Ovary (tissue), 9 donors: ENCODE results near the gene CREB3L1. TPM values are rescaled to one million over a fixed set of nuclear protein-coding genes. Genes with fewer than 3 reads are reported as not detected.

Experiments used
- DNase-seq, 5 donors: peaks; one replicate each; pipeline ENCODE4 v3.0.0-alpha.2; 2019 to 2020
- H3K27ac ChIP-seq, 2 donors: fragments of 200-600 bp; one replicate each; pipeline versions ENCODE4 v1.5.1 to v1.8.0; 2019 to 2022
- H3K27me3 ChIP-seq: fragments of 200-600 bp; one replicate; pipeline ENCODE4 v1.8.0; 2022
- H3K36me3 ChIP-seq: fragments of 200-600 bp; sonication (generic); one replicate; pipeline ENCODE4 v1.5.1; 2019
- H3K4me1 ChIP-seq: one replicate; pipeline ENCODE4 v1.8.1; 2013; ENCODE audit warnings: mild to moderate bottlenecking, moderate library complexity; ENCODE audit not compliant: insufficient read depth
- H3K4me3 ChIP-seq: fragments of 200-600 bp; sonication (generic); one replicate; pipeline ENCODE4 v1.5.1; 2017
- H3K9me3 ChIP-seq, 2 donors: fragments of 200-600 bp in 1 of 2; sonication (generic) in 1 of 2; one replicate each; pipeline versions ENCODE4 v1.5.1 to v1.8.1; 2013 to 2019; ENCODE audit warnings: mild to moderate bottlenecking in 1 of 2, moderate library complexity in 1 of 2
- CTCF ChIP-seq, 3 donors: fragments of 450-650 bp in 2 of 3; fragments of 200-600 bp in 1 of 3; IDR thresholded peaks; one replicate each; pipeline versions ENCODE4 v1.5.1 to v1.8.0; 2016 to 2022; ENCODE audit warnings: antibody characterized with exemption in 3 of 3, mild to moderate bottlenecking in 1 of 3
- EP300 ChIP-seq: sonication (generic); formaldehyde crosslinking; IDR thresholded peaks from one replicate; pipeline ENCODE4 v1.6.1; 2017; ENCODE audit warnings: antibody characterized with exemption
- POLR2A ChIP-seq: fragments of 450-650 bp; IDR thresholded peaks from one replicate; pipeline ENCODE4 v1.6.1; 2017; ENCODE audit warnings: antibody characterized with exemption, mild to moderate bottlenecking, moderate library complexity
- WGBS, 3 donors: extraction: QIAGEN DNeasy Blood & Tissue Kit in 1 of 3; methylation state at CpG; one replicate each; pipeline versions ENCODE4 v1.1.5 to v1.1.7; 2013 to 2017; 5-methylcytosine and 5-hydroxymethylcytosine counted together
- intact Hi-C, 4 donors: fragments of 100-400 bp; cut with DNase I; formaldehyde crosslinking; loops; one replicate each; pipeline versions ENCODE4 v1.11.0 to v1.15.1; 2022 to 2023
- polyA plus RNA-seq, 2 donors: library from polyadenylated mRNA; stranded (reverse); fragments of 200-250 nt in 1 of 2; fragments of 350-450 nt in 1 of 2; fragmentation: Illumina TruSeq in 1 of 2; extraction: RNeasy Lipid Tissue Mini Kit (QIAGEN cat#74804) in 1 of 2; gene quantifications; one replicate each; pipeline ENCODE4 v1.2.3, GENCODE V29; 2013 to 2014
- total RNA-seq, 7 donors: library from RNA; depleted of rRNA in 2 of 7; stranded (reverse); fragments of >200 nt in 2 of 7; fragmentation: NEBNext Ultra II Directional in 3 of 7; extraction: Animal tissue kit (Norgen Biotek cat#: 25700) in 3 of 7; gene quantifications; one replicate each; pipeline versions ENCODE4 v1.1.0 to v1.2.4, GENCODE V29; 2016 to 2023
- donor health status: DM: no; HTN: no; CAD: no; lungs with moderate emphysema.
- donor health status: DM: no; HTN: no; CAD: no.
- donor health status: Bipolar disorder and iron deficiency.
- donor health status: DM: yes; HTN: yes; CAD: no.
- donor health status: DM: no; HTN: no; CAD: no.
- donor health status: DM: yes; HTN: yes; CAD: no.

CREB3L1 gene
- total and polyA plus RNA-seq, 9 donors, result 1.7 to 63.0 (median 7.5) TPM

DNA sequence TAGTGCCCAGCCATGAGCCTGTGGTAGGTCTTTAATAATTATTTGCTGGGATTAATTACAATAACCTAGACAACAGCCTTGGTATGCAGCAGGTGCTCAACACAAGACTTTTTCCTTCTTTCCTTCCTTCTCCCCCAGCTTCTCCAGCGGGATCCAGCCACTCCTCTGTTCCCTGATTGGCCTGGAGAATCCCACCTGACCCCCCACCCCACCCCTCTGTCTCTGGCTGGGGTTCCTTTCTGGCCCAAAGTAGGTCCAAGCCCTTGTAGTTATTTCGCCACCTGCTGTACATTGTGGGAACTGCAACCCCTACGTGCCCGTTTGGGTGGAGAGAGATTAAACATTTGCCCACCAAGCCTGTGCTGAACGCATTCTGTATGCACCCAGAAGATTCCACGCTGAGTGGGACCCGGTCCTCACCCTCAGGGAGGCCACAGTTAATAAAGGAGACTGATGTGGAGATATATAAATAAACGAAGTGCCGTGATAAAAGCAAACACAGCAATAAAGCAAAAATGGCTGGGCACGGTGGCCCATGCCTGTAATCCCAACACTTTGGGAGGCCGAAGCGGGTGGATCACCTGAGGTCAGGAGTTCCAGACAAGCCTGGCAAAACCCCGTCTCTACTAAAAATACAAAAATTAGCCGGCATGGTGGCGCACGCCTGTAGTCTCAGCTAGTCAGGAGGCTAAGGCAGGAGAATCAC lies 37.7 kb downstream of the CREB3L1 start:
- 58 to 60% (median 60%) methylated on average over 16 of the region's 16 CpGs for WGBS, 3 donors
- no peaks in the 10 kb centered on the region for H3K9me3 ChIP-seq
- H3K4me3 ChIP-seq, result no peak overlapping the region
- intact Hi-C loops, result no loop called here
- no peaks in the 10 kb centered on the region for H3K36me3 ChIP-seq
- no peak for TF ChIP-seq EP300
- no peak for TF ChIP-seq POLR2A
- peak; percentile 54 to 65 (median 64) for TF ChIP-seq CTCF (IDR thresholded peaks at IDR 0.05)
- no peaks in the 10 kb centered on the region for H3K27me3 ChIP-seq
- no peak overlapping the region for H3K27ac ChIP-seq
- peak; percentile 53 to 71 (median 70) for DNase-seq
- H3K4me1 ChIP-seq, result no peaks in the 10 kb centered on the region

DNA sequence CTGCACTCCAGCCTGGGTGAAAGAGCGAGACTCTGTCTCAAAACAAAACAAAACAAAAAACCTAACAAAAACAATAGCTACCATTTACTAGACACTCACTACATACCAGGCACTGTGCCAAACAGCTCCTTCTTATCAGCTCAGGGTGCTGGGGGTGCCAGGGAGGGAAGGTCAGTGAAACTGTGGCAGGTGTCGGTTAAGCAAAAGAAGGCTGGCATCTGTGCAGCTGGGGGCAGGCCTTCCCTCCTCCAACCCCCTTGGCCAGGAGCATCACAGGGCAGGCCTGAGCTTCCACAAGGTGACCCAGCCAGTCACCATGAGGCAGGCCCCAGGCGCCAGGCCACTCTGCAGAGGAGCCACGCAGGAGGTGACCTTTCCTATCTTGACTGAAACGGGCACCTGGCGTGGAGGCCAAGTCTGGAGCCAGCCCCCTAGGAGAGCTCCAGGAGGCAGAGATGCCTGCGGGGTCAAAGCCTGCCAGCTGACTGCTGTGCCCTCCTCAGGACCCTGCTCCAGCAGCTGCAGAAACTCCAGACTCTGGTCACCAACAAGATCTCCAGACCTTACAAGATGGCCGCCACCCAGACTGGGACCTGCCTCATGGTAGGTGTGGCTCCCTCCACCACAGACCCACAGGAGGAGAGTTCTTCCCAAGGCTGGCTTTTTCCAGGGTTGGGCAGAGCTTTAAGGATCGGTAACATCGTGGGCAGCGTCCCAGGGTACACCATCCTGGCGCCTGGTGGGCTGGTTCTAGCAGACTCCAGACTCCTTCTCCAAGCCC lies 38.5 kb downstream of the CREB3L1 start:
- H3K36me3 ChIP-seq, result no peaks in the 10 kb centered on the region
- no peaks in the 10 kb centered on the region for H3K9me3 ChIP-seq
- no peak overlapping the region for H3K4me3 ChIP-seq
- TF ChIP-seq CTCF (IDR thresholded peaks at IDR 0.05), result no peak
- TF ChIP-seq EP300, result no peak
- no peak for TF ChIP-seq POLR2A
- H3K27me3 ChIP-seq, result no peaks in the 10 kb centered on the region
- DNase-seq, result no peak
- WGBS, 3 donors, result 85 to 87% (median 87%) methylated on average over 11 to 12 of the region's 12 CpGs
- no peak overlapping the region for H3K27ac ChIP-seq
- intact Hi-C loops, result no loop called here
- no peaks in the 10 kb centered on the region for H3K4me1 ChIP-seq

DNA sequence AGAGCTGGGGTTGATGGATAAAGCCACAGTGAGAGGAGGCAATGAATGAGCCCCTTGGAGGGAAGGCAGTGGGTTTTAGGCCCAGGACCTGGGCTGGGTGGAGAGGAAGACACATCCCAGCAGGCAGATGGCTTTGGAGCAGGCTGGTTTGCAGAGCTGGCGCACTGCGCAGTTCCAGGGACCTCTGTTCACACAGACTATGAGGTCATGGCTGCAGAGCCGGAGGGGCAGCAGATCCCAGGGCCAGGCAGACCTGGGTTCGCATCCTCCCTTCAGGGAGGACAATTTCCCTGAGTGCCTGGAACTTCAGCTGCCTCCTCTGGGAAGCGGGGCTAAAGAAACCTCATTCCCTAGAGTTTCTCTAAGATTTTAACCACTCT lies 41.6 kb downstream of the CREB3L1 start:
- WGBS, 3 donors, result 87 to 97% (median 94%) methylated on average over 5 of the region's 5 CpGs
- TF ChIP-seq POLR2A (no peak), CTCF (IDR thresholded peaks at IDR 0.05) (no peak)
- H3K27me3 ChIP-seq, result no peaks in the 10 kb centered on the region
- H3K4me1 ChIP-seq, result no peaks in the 10 kb centered on the region
- no peaks in the 10 kb centered on the region for H3K36me3 ChIP-seq
- no peak overlapping the region for H3K4me3 ChIP-seq
- no peak overlapping the region for H3K27ac ChIP-seq
- no peaks in the 10 kb centered on the region for H3K9me3 ChIP-seq
- intact Hi-C loops, result no loop called here
- DNase-seq, result no peak

DNA sequence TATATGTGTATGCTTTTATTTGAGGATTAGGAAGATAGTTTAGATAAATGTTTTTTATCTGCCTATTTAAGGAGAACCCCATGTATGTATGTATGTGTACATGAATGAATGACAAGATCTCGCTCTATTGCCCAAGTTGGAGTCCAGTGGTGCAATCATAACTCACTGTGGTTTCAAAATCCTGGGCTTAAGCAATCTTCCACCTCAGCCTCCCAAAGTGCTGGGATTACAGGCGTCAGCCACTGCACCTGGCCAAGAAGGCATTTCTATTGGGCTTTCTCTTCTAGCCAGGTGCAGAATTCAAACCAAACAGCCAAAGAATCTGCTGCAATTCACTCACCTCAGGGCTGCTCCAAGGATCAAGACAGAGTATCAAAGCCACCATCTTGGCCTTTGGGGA lies 44.3 kb downstream of the CREB3L1 start:
- intact Hi-C loops, result no loop called here
- Histone ChIP-seq H3K27ac (no peak overlapping the region), H3K27me3 (no peaks in the 10 kb centered on the region), H3K4me1 (no peaks in the 10 kb centered on the region), H3K9me3 (no peaks in the 10 kb centered on the region), H3K36me3 (no peaks in the 10 kb centered on the region), H3K4me3 (no peak overlapping the region)
- TF ChIP-seq CTCF (IDR thresholded peaks at IDR 0.05), result no peak
- no peak for TF ChIP-seq EP300
- TF ChIP-seq POLR2A, result no peak
- no peak for DNase-seq
- 89 to 92% (median 90%) methylated on average over 2 of the region's 2 CpGs for WGBS, 3 donors
